ENCODE data around the gene PAOX. TPM values are rescaled to one million over a fixed set of nuclear protein-coding genes. Genes with fewer than 3 reads are reported as not detected.

Gene PAOX
- total and polyA plus RNA-seq, 2 of the 13 experiments (the other 11 are each of a cell fraction or from before 2014, with no cell fraction given), result 0.49 to 0.77 TPM

- peak; percentile 85 for TF ChIP-seq ZNF335 (CRISPR knock-in tag; IDR thresholded peaks at IDR 0.05)
- peak; percentile 88; the same call in 1 of the 2 replicates for TF ChIP-seq ZNF768 (CRISPR knock-in tag; IDR thresholded peaks at IDR 0.05)
- peak; percentile 81; the same call in 1 of the 2 replicates for TF ChIP-seq NR0B2 (CRISPR knock-in tag; IDR thresholded peaks at IDR 0.05)
- TF ChIP-seq NKX3-1 (CRISPR knock-in tag; IDR thresholded peaks at IDR 0.05), result peak; percentile 72; the same call in 1 of the 2 replicates
- 0 out of 2 replicates have a peak, but pooled peaks have one; percentile 42 for TF ChIP-seq HNRNPL (IDR thresholded peaks at IDR 0.05; ENCODE audit: low read depth, low read length)
- TF ChIP-seq BHLHE40 (IDR thresholded peaks at IDR 0.05; ENCODE audit: low read length), result peak; percentile 14; the same call in 1 of the 2 replicates
- TF ChIP-seq ZNF362 (CRISPR knock-in tag; IDR thresholded peaks at IDR 0.05; ENCODE audit: borderline replicate concordance), result no peak; the same call in 1 of the 2 replicates
- TF ChIP-seq JARID2 (CRISPR knock-in tag; IDR thresholded peaks at IDR 0.05; ENCODE audit: insufficient replicate concordance), result no peak
- TF ChIP-seq TGIF2 (CRISPR knock-in tag; IDR thresholded peaks at IDR 0.05), result no peak
- TF ChIP-seq CBFB (CRISPR knock-in tag; IDR thresholded peaks at IDR 0.05), result peak; percentile 90; the same call in 1 of the 2 replicates
- no peak for TF ChIP-seq XBP1 (CRISPR knock-in tag; IDR thresholded peaks at IDR 0.05)
- TF ChIP-seq RBM39 (IDR thresholded peaks at IDR 0.05; ENCODE audit: low read depth, low read length, poor library complexity, severe bottlenecking), result peak; percentile 62
- no peak; the same call in 1 of the 2 replicates for TF ChIP-seq SRF (IDR thresholded peaks at IDR 0.05; ENCODE audit: low read depth, low read length)
- TF ChIP-seq SP4 (CRISPR knock-in tag; IDR thresholded peaks at IDR 0.05), result peak; percentile 88
- TF ChIP-seq JDP2 (CRISPR knock-in tag; IDR thresholded peaks at IDR 0.05; ENCODE audit: borderline replicate concordance), result no peak
- TF ChIP-seq ATM (IDR thresholded peaks at IDR 0.05; ENCODE audit: borderline replicate concordance), result no peak
- TF ChIP-seq CSRNP2 (CRISPR knock-in tag; conservative IDR thresholded peaks at IDR 0.05; ENCODE audit: low read depth), result no peak
- TF ChIP-seq SOX6 (IDR thresholded peaks at IDR 0.05), result no peak
- TF ChIP-seq SOX6 (CRISPR knock-in tag; IDR thresholded peaks at IDR 0.05), result peak; percentile 48
- no peak for TF ChIP-seq HHEX (CRISPR knock-in tag; IDR thresholded peaks at IDR 0.05)
- no peak for TF ChIP-seq ZNF20 (CRISPR knock-in tag; IDR thresholded peaks at IDR 0.05)
- peak; percentile 95 for TF ChIP-seq E2F1 (CRISPR knock-in tag; IDR thresholded peaks at IDR 0.05)
- TF ChIP-seq TBX3 (IDR thresholded peaks at IDR 0.05; ENCODE audit: borderline replicate concordance), result peak; percentile 27; the same call in 1 of the 2 replicates
- TF ChIP-seq ZNF841 (CRISPR knock-in tag; IDR thresholded peaks at IDR 0.05; ENCODE audit: borderline replicate concordance), result no peak
- TF ChIP-seq DPF2 (CRISPR knock-in tag; IDR thresholded peaks at IDR 0.05; ENCODE audit: borderline replicate concordance, low read depth), result no peak
- TF ChIP-seq ZNF569 (CRISPR knock-in tag; IDR thresholded peaks at IDR 0.05; ENCODE audit: borderline replicate concordance), result no peak
Observed at GRCh38 chr10:133394064-133394663, 15.1 kb downstream of the PAOX start, which contains the start of gene MTG1 (continued).

Data from HepG2 (cell line).